Breast epithelium (tissue), 3 donors: ENCODE results near the gene ALKBH4.

Experiments
- POLR2AphosphoS5 ChIP-seq, 3 donors: sonication (generic); formaldehyde crosslinking; IDR thresholded peaks; one replicate each; pipeline ENCODE4 v1.6.1; 2017; ENCODE audit warnings: antibody characterized with exemption in 3 of 3
- TF ChIP-seq, protein P1 (sequence below), 3 donors: fragments of 450-650 bp; IDR thresholded peaks; one replicate each; pipeline ENCODE4 v1.5.1; 2016 to 2017; ENCODE audit warnings: antibody characterized with exemption in 3 of 3, mild to moderate bottlenecking in 3 of 3, moderate library complexity in 3 of 3

DNA sequence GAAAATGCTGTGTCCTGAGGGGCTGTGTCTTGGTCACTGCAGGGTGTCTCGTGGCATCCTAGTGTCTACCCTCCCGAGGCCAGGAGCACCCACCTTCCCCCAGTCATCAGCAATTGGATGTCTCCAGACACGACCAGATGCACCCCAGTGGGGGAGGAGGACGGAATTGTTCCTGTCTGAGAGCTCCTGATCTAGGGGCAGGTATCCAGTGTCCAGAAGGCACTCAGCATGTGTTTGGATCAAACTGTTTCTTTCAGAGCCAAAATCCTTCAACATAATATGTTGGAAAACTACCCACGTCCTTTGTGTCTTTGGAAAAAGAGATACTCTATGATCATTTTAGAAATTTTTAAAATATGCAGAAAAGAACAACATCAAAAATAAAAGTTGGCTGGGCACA is 51.6 kb downstream of the ALKBH4 start:
- no peak for TF ChIP-seq POLR2AphosphoS5 (IDR thresholded peaks at IDR 0.05)
- TF ChIP-seq, protein P1, sequence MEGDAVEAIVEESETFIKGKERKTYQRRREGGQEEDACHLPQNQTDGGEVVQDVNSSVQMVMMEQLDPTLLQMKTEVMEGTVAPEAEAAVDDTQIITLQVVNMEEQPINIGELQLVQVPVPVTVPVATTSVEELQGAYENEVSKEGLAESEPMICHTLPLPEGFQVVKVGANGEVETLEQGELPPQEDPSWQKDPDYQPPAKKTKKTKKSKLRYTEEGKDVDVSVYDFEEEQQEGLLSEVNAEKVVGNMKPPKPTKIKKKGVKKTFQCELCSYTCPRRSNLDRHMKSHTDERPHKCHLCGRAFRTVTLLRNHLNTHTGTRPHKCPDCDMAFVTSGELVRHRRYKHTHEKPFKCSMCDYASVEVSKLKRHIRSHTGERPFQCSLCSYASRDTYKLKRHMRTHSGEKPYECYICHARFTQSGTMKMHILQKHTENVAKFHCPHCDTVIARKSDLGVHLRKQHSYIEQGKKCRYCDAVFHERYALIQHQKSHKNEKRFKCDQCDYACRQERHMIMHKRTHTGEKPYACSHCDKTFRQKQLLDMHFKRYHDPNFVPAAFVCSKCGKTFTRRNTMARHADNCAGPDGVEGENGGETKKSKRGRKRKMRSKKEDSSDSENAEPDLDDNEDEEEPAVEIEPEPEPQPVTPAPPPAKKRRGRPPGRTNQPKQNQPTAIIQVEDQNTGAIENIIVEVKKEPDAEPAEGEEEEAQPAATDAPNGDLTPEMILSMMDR (IDR thresholded peaks at IDR 0.05): no peak
